Hematopoietic multipotent progenitor cell treated with erythropoietin and hydrocortisone succinate and interleukin-3 and kit ligand, for 8 days (in vitro differentiated cells): ENCODE results near the gene C1RL.
A peak's percentile ranks its signal among the peaks of the same experiment; 100 is the strongest.

Experiments used
- DNase-seq: peaks from one replicate; pipeline ENCODE4 v3.0.0-alpha.2; 2015

The C1RL gene, protein sequence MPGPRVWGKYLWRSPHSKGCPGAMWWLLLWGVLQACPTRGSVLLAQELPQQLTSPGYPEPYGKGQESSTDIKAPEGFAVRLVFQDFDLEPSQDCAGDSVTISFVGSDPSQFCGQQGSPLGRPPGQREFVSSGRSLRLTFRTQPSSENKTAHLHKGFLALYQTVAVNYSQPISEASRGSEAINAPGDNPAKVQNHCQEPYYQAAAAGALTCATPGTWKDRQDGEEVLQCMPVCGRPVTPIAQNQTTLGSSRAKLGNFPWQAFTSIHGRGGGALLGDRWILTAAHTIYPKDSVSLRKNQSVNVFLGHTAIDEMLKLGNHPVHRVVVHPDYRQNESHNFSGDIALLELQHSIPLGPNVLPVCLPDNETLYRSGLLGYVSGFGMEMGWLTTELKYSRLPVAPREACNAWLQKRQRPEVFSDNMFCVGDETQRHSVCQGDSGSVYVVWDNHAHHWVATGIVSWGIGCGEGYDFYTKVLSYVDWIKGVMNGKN

DNA sequence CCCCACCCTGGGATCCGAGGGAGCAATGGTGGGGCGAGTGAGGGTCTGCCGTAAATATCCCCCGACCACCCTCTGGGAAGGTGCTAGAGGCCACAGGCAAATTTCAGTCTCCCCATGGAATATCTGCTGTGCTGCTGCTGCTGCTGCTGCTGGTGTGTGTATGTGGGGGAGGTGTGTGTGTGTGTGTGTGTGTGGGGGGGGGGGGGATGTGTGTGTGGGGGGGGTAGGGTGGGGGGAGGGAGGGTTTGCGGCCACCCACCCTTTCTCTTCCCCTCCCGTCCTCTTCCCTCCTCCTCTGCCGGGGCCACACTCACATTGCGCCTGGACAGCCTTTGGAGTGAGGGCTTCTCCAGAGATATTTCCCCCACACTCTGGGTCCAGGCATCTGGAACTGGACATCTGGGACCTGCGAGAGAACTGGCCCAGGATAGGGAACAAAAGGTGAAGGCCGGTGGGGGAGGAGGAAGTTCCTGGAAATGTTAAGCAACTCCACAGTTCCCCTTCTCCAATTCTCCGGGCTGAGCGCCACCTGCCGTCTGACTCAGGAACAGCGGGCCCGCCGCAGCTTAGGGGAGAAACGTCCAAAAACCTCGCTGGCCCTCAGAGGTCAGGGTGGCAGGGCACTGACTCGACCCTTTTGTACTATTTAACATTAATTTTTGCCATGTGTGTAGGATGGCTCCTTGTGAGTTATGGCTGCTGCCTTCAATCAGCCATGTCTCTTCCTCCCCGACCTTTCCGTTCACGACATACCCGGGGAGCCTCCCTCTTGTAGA lies at the start of gene C1RL:
Gene C1RL (minus strand): TSS at position 419 of the 776 bp plus-strand sequence. CDS start 34 bp downstream, at position 385.
- DNase-seq: peak; percentile 87

DNA sequence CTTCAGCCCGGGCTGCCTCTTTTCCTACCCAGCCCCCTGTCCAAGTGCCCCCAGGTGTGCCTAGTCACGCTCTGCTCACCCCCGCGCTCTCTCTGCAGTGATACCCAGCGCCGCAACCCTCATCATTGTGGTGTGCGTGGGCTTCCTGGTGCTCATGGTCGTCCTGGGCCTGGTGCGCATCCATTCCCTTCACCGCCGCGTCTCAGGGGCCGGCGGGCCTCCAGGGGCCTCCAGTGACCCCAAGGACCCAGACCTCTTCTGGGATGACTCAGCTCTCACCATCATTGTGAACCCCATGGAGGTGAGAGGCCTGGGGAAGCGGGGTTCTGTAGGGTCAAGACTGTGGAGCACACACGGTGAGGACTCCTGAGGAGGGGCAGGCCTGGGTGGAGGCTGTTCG lies 48.4 kb upstream of the C1RL start:
- no peak for DNase-seq

DNA sequence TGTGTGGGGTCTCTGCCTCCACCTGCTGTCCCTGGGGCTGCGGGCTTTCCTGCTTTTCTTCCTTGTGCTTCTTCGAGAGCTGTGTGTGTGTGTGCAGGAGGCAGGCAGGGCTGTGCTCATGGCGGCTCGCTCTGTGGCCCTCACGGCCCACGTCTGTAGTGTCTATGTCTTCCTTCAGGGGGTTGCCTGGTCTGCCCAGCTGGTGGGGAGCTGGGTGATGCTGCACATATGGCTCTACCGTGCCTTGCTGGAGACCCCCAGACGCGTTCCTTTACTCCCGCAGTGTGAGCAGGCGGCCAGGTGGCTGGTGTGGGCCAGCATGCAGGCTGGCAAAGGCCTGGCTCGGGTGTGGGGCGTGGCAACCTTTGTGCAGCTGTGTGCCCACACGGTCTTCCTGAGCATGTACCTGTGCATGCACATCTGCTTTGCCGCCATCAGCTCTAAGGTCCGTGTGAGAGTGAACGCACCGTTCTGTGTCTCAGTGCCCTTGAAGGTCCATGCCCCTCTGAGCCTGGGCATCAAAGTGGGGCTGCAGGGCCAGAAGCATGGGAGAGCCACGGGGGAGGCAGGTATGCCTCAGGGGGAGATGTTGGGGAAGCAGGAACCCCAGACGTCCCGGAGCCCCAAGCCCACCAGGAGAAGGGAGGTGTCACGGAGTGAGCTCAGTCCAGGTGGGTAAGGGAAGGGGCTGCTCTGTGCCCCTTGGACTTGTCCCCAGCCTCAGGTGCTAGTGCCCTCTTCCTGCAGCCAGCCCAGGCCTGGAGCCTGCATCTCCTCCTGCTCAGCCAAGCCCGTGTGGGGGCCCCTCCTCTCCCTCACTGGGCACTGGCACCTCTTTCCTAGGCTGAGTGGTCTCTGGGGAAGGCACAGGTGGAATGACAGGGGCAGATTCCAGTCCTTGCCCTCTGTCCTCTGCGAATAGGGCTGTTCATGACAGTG lies 47.5 kb upstream of the C1RL start:
- DNase-seq: no peak

DNA sequence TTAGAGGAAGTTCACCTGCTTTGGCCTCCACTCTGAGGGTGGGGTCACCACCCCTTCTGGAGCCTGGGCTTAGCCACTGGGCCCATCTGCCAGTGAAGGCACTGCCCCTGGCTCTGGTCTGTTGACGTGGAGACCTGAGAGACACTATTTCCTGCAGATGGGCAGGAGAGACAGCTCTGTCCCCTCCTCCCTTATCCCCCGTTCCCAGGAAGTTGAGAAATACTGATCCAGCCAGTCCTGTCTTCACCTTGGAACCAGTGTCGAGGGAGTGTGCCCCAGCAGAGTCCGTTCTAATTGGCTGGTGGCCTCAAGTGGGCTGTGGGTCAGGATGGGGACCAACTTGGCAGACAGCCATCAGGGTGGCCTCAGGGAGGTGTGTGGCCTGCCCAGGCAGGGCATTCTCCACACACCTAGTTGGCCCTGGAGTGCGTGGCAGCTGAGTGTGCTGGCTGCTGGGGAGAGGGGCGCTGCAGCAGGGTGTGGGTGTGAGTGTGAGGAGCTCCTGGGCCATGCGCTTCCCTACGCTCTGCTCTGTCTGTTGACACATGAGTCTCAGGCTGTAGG lies 46.5 kb upstream of the C1RL start:
- no peak for DNase-seq

DNA sequence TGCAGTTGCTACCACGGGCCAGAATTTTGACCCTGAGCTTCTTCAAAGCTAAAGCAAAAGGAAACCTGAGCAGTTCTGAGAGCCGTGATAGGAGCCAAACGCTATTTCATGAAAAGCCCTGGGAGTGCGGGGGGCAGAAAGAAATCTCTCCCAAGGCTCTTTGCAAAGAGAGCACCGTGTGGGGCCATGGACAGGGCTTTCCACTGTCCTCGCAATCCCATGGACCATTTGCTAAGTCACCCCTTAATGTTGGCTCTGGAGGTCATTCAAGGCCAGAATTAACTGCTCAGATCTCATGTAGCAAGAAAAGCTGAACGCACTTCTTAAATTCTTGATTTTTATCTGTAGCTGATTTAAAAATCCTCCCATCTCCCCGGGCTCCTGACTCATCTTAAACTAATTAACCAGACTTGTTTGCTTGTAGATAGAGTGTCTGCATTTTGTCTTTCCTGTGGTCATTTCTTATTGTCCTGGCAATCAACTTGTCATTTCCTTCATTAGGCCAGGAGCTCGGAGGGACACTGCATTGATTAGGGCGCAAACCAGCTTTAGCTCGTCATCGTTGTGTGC lies 46.0 kb upstream of the C1RL start:
- no peak for DNase-seq

- no peak for DNase-seq
These were observed 45.0 kb upstream of the C1RL start for GRCh38 chr12:7154042-7154441.

GRCh38 chr12:7152818-7153217 lies 43.8 kb upstream of the C1RL start:
- DNase-seq: no peak

DNA sequence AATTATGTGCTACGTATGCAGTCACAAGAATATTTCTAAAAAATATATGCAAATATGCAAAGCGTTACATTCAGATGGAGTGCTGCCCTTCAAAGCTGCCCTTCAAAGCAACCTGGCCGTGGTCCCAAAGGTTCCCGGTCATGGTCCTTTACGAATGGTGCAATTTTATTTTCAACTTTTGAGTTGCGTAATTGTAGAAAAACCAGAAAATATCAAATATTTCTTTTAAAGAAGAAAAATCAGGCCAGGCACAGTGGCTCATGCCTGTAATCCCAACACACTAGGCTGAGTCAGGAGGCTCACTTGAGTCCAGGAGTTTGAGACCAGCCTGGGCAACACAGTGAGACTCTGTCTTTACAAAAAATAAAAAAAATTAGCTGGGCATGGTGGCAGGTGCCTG lies 42.5 kb upstream of the C1RL start:
- DNase-seq: no peak

DNA sequence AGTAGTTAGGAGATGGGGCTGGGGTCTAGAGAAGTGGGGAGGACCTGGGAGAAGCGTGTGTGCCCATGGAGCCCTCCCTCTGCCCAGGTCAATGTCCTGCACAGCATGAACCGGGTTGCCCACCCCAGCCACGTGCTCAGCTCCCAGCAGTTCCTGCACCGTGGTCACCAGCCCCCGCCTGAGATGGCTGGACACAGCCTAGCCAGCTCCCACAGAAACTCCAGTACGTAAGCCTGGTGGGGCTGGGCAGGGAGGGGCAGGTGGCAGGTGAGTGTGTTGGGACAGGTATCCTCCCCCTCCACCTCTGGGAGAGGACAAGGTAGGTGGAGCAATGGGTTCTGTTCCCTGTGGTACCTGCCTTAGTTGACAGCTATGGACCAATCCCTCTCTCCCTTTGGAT lies 41.8 kb upstream of the C1RL start:
- DNase-seq: no peak

GRCh38 chr12:7150356-7150755 lies 41.3 kb upstream of the C1RL start:
- DNase-seq: no peak

GRCh38 chr12:7146906-7147305 lies 37.9 kb upstream of the C1RL start:
- DNase-seq: no peak

DNA sequence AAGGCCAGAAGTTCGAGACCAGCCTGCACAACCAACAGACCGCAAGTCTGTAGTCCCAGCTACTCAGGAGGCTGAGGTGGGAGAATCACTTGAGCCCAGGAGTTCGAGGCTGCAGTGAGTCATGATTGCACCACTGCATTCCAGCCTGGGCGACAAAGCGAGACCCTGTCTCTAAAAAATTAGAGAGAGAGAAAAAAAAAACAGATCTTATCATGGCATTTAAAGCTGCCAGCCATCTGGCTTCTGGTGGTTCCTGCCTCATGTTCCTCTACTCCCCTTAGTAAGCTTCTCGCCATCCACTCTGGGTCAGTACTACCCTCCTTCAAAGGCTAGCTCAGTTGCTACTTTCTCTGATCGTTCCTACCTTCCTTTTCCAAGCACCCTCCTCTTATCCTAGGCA lies 37.2 kb upstream of the C1RL start:
- no peak for DNase-seq

GRCh38 chr12:7145671-7146070 lies 36.7 kb upstream of the C1RL start:
- no peak for DNase-seq

GRCh38 chr12:7144414-7145120 lies 35.6 kb upstream of the C1RL start:
- DNase-seq: peak; percentile 61

GRCh38 chr12:7143564-7143963 lies 34.5 kb upstream of the C1RL start:
- no peak for DNase-seq

GRCh38 chr12:7142809-7143465 lies 33.9 kb upstream of the C1RL start:
- DNase-seq: no peak

GRCh38 chr12:7142056-7142644 lies 33.1 kb upstream of the C1RL start:
- peak; percentile 70 for DNase-seq

- no peak for DNase-seq
These were observed 32.5 kb upstream of the C1RL start for GRCh38 chr12:7141351-7142005.

- DNase-seq: no peak
These were observed 30.2 kb upstream of the C1RL start for GRCh38 chr12:7139200-7139599.

- DNase-seq: no peak
These were observed 28.9 kb upstream of the C1RL start for GRCh38 chr12:7137908-7138307.
